SU-DHL-6 (cell line): ENCODE measurements around the gene IDH1.

ENCODE experiments used
- H2AFZ ChIP-seq: fragments of 200-600 bp; sonication (generic); 2 replicates; pipeline ENCODE4 v1.6.1; 2014; ENCODE audit warnings: low read depth, mild to moderate bottlenecking, moderate library complexity, mixed read lengths, antibody characterized with exemption, low read length; ENCODE audit not compliant: severe bottlenecking
- H3F3A ChIP-seq: fragments of 200-600 bp; shearing (Covaris generic); 2 replicates; pipeline ENCODE4 v1.6.0; 2016; ENCODE audit warnings: antibody characterized with exemption, mild to moderate bottlenecking; ENCODE audit not compliant: insufficient read depth
- H3K27ac ChIP-seq: fragments of 200-600 bp; sonication (generic); 2 replicates; pipeline ENCODE4 v1.5.1; 2016; ENCODE audit warnings: low read depth, mild to moderate bottlenecking, low read length, moderate library complexity, mixed read lengths
- H3K27me3 ChIP-seq: fragments of 200-600 bp; sonication (generic), shearing (Covaris generic); 2 replicates; pipeline ENCODE4 v1.6.0; 2014; ENCODE audit warnings: mild to moderate bottlenecking, low read length
- H3K36me3 ChIP-seq: fragments of 200-600 bp; sonication (generic); 2 replicates; pipeline ENCODE4 v1.6.1; 2014; ENCODE audit warnings: mild to moderate bottlenecking, low read length, mixed read lengths
- H3K4me2 ChIP-seq: fragments of 300-600, 200-600 bp; shearing (Covaris generic), sonication (generic); 2 replicates; pipeline ENCODE4 v1.6.0; 2014; ENCODE audit warnings: low read length, low read depth, mild to moderate bottlenecking; ENCODE audit not compliant: poor library complexity, severe bottlenecking
- H3K4me3 ChIP-seq: fragments of 200-600 bp; sonication (generic); 2 replicates; pipeline ENCODE4 v1.5.1; 2014; ENCODE audit warnings: antibody characterized with exemption, low read length, mild to moderate bottlenecking, mixed read lengths; ENCODE audit not compliant: insufficient read depth, poor library complexity, severe bottlenecking
- H3K79me2 ChIP-seq: fragments of 200-600 bp; sonication (generic); 2 replicates; pipeline ENCODE4 v1.6.1; 2014; ENCODE audit warnings: mild to moderate bottlenecking, low read length, moderate library complexity; ENCODE audit not compliant: insufficient read depth
- H3K9ac ChIP-seq: fragments of 200-600 bp; sonication (generic); 2 replicates; pipeline ENCODE4 v1.7.0; 2014; ENCODE audit warnings: mild to moderate bottlenecking, low read length
- H3K9me2 ChIP-seq: fragments of 200-600 bp; sonication (generic); replicated peaks from 2 replicates; pipeline ENCODE4 v1.6.1; 2014; ENCODE audit warnings: low read length; ENCODE audit not compliant: insufficient read depth
- H3K9me3 ChIP-seq: fragments of 200-600 bp; sonication (generic); 2 replicates; pipeline ENCODE4 v1.6.1; 2014; ENCODE audit warnings: low read length, mixed read lengths; ENCODE audit not compliant: insufficient read depth
- H4K20me1 ChIP-seq: fragments of 200-600 bp; sonication (generic); 2 replicates; pipeline ENCODE4 v1.6.1; 2014; ENCODE audit warnings: low read depth, mild to moderate bottlenecking, antibody characterized with exemption, low read length, moderate library complexity, mixed read lengths
- CTCF ChIP-seq: fragments of 200-600 bp; sonication (generic); IDR thresholded peaks from one replicate; pipeline ENCODE4 v1.5.1; 2017; ENCODE audit warnings: antibody characterized with exemption, mild to moderate bottlenecking, low read length, moderate library complexity; ENCODE audit not compliant: insufficient read depth, poor library complexity, severe bottlenecking
- EZH2phosphoT487 ChIP-seq: fragments of 200-600 bp; sonication (generic), shearing (Covaris generic); conservative IDR thresholded peaks from 2 replicates; pipeline ENCODE4 v1.6.1; 2018; ENCODE audit warnings: mild to moderate bottlenecking, antibody characterized with exemption, low read length, moderate library complexity, mixed read lengths

The IDH1 gene

DNA sequence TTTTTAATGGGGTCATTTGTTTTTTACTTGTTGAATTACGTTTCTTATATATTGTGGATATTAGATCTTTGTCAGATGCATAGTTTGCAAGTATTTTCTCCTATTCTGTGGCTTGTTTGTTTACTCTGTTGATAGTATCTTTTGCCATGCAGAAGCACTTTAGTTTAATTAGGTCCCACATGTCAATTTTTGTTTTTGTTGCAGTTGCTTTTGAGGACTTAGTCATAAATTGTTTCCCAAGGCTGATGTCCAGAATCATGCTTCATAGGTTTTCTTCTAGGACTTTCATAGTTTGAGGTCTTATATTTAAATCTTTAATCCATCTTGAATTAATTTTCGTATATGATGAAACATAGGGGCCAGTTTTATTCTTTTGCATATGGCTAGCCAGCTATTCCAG is 24.4 kb upstream of the IDH1 start:
- H3K4me3 ChIP-seq: no peak overlapping the region
- H4K20me1 ChIP-seq: no peaks in the 10 kb centered on the region
- no peak overlapping the region for H3K4me2 ChIP-seq
- no peaks in the 10 kb centered on the region for H3K9me2 ChIP-seq
- peaks cover 5% of the 10 kb centered on the region; the same call in 1 of the 2 replicates for H3K9me3 ChIP-seq
- TF ChIP-seq EZH2phosphoT487 (no peak), CTCF (no peak)
- peaks cover 45% of the 10 kb centered on the region for H3K36me3 ChIP-seq
- no peaks in the 10 kb centered on the region for H3F3A ChIP-seq
- H3K79me2 ChIP-seq: no peaks in the 10 kb centered on the region
- no peak overlapping the region for H2AFZ ChIP-seq
- no peak overlapping the region for H3K27ac ChIP-seq
- no peaks in the 10 kb centered on the region for H3K27me3 ChIP-seq
- no peak overlapping the region for H3K9ac ChIP-seq

DNA sequence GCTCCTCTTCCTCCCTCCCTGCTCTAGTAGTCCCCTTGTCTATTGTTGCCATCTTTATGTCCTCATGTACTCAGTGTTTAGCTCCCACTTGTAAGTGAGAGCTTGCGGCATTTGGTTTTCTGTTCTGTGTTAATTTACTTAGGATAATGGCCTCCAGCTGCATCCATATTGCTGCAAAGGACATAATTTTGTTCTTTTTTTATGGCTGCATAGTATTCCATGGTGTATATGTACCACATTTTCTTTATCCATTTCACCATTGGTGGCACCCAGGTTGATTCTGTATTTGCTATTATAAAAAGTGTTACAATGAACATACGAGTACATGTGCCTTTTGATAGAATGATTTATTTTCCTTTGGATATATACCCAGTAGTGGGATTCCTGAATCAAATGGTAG is 23.7 kb upstream of the IDH1 start:
- peaks cover 51% of the 10 kb centered on the region for H3K36me3 ChIP-seq

DNA sequence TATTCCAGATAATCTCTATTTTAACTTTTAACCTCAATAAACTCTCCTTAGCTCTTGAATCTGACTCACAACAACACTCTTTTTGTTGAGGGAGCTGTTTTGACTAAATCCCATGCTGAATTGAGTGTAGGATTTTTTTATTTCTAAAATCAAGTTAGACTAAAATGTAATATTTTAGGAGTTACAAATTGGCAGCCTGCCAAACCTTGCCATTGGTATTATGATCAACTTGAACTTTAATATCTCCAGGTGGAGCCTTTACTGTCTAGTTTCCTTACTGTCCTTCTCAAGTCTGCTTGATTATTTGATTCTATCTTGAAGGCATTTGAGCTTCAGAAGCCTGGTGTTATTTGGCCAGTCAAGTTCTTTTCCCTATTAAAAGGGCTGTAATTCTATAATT is 19.9 kb upstream of the IDH1 start:
- H3K79me2 ChIP-seq: peaks cover 7% of the 10 kb centered on the region

More for the DNA sequence above, 23.7 kb upstream of the IDH1 start:
- H3K9ac ChIP-seq: no peak overlapping the region
- no peak overlapping the region for H3K4me2 ChIP-seq
- no peaks in the 10 kb centered on the region for H3K9me2 ChIP-seq
- no peak overlapping the region for H3K27ac ChIP-seq
- peaks cover 5% of the 10 kb centered on the region; the same call in 1 of the 2 replicates for H3K9me3 ChIP-seq
- H4K20me1 ChIP-seq: no peaks in the 10 kb centered on the region
- H3K27me3 ChIP-seq: no peaks in the 10 kb centered on the region
- H3K4me3 ChIP-seq: no peak overlapping the region
- TF ChIP-seq CTCF (no peak), EZH2phosphoT487 (no peak)
- no peak overlapping the region for H2AFZ ChIP-seq
- H3K79me2 ChIP-seq: no peaks in the 10 kb centered on the region
- no peaks in the 10 kb centered on the region for H3F3A ChIP-seq

More for the DNA sequence above, 19.9 kb upstream of the IDH1 start:
- no peaks in the 10 kb centered on the region for H3K9me2 ChIP-seq
- no peak overlapping the region for H3K4me3 ChIP-seq
- H2AFZ ChIP-seq: no peak overlapping the region
- TF ChIP-seq CTCF: no peak
- no peaks in the 10 kb centered on the region for H4K20me1 ChIP-seq
- no peak overlapping the region for H3K9ac ChIP-seq
- no peaks in the 10 kb centered on the region for H3F3A ChIP-seq
- H3K27ac ChIP-seq: no peak overlapping the region
- H3K36me3 ChIP-seq: peaks cover 51% of the 10 kb centered on the region
- H3K27me3 ChIP-seq: no peaks in the 10 kb centered on the region
- no peak overlapping the region for H3K4me2 ChIP-seq
- peaks cover 5% of the 10 kb centered on the region; the same call in 1 of the 2 replicates for H3K9me3 ChIP-seq
